GM21576 (cell line): ENCODE measurements around the gene KRTCAP3.

Experiments
- ATAC-seq: cut with Tn5 transposase; IDR thresholded peaks from one replicate; pipeline ENCODE4 v1.9.1; 2021; ENCODE audit warnings: mild to moderate bottlenecking, moderate library complexity; ENCODE audit not compliant: unreplicated experiment

The KRTCAP3 gene

GRCh38 chr2:27435628-27436027 lies 6.6 kb upstream of the KRTCAP3 start:
- no peak for ATAC-seq

DNA sequence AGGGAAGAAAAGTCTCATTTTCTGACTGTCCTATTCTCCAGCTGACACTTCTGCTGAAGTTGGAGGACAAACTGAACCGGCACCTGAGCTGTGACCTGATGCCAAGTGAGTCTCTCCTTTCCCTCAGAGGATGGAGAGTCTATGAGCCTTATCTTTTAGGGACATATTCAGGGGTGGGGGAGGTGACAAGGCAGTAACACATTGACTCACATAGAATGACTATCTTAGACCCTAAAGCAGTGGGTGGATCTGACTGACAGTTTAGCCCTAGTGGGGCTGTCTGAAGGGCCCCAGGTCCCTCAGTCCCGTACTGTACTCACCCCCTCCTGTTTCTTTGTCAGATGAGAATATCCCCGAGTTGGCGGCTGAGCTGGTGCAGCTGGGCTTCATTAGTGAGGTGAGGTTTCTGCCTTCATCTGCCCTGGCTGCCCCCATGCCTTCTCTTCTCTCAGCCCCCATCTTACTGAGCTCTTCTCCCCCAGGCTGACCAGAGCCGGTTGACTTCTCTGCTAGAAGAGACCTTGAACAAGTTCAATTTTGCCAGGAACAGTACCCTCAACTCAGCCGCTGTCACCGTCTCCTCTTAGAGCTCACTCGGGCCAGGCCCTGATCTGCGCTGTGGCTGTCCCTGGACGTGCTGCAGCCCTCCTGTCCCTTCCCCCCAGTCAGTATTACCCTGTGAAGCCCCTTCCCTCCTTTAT lies 805 bp upstream of the KRTCAP3 start:
- no peak for ATAC-seq

DNA sequence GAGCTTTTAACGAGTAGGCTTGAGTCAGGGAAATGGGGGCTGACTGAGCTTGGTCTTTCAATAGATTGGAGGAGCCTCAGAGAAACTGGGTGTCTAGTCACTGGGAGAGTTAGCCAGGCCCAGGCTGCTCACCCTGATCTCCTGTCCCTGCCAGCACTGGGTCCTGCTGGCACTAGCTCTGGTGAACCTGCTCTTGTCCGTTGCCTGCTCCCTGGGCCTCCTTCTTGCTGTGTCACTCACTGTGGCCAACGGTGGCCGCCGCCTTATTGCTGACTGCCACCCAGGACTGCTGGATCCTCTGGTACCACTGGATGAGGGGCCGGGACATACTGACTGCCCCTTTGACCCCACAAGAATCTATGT lies 720 bp downstream of the KRTCAP3 start:
- ATAC-seq = no peak

DNA sequence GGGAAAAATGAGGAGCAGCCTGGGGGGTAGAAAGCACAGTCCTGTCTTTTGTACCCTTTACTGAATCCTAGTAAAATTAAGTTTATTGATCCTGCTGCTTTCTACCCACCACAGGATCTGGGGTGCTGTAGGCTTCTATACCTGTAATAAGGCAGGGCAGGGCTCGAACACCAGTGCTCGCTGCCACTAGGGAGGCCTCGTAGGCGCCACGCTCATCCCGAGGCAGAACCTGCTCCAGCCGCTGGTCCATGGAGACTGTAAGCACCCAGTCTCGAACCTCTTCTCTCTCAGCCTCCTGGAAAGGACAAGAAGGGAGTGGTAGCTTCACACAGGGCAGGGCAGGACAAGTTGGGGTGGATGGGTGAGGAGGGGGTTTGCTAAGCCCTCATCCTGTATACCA lies 3.0 kb downstream of the KRTCAP3 start:
- no peak for ATAC-seq

- no peak for ATAC-seq
These were observed 3.4 kb downstream of the KRTCAP3 start for GRCh38 chr2:27445615-27446014.

- ATAC-seq = no peak
These were observed 3.9 kb downstream of the KRTCAP3 start for GRCh38 chr2:27446057-27446456.

GRCh38 chr2:27448381-27448780 lies 6.2 kb downstream of the KRTCAP3 start:
- no peak for ATAC-seq

DNA sequence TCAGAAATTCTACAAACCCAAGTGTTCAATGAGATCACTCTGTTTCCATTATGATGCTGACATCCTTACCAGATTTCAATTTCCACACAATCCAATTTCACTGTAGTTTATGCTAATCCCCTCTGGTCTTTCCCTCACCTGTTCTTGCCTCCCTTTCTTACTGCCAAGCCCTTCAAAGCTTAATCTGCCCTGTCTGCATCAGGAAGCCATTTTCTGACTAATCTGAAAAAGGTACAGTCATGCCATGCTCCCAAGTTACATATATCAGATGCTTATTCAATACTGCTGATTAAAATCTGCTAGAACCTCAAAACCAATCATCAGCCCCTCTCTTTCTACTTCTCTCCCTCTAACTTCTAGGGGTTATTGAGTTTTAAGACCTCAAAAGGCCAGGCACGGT lies 8.9 kb downstream of the KRTCAP3 start:
- ATAC-seq = no peak

DNA sequence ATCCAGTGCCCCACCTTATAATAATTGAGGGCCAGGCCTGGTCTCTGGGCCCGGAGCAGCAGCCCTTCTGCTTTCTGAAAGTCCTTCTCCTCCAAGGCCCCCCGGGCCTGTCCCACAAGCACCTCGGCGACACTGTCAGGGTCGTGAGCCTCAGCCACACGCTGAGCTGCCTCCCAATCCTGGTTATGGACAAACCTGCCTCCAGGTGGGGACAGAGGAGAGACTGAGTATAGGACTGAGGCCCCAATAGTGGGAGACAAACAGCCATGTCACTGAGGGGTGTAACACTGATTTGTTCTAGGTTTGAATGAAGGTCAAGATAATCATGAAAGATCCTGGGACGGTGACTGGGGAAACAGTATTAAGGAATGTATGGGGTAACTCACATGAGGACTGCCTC lies 11.8 kb downstream of the KRTCAP3 start:
- ATAC-seq = no peak

DNA sequence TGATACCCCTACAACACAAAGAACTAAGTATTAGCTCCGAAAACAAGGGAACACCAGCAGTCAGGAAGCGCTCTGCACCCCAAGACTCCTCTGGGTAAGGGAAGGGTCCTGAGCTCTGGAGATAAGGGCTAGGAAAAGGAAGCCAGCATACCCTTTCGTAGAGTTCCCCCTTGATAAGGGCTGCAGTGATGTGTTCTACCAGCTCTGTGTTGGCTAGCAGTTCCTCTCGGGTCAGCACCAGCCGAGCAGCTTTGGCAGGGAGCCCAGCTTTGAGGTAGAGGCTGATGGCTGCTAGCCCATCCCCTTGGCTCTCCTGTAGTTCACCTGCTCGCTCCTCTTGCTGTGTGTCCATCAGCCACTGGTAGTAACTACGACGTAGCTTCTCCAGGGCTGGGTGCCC lies 18.9 kb downstream of the KRTCAP3 start:
- no peak for ATAC-seq

- ATAC-seq = no peak
These were observed 22.3 kb downstream of the KRTCAP3 start for GRCh38 chr2:27464443-27464842.

- ATAC-seq = no peak
These were observed 29.8 kb downstream of the KRTCAP3 start for GRCh38 chr2:27471961-27472360.

DNA sequence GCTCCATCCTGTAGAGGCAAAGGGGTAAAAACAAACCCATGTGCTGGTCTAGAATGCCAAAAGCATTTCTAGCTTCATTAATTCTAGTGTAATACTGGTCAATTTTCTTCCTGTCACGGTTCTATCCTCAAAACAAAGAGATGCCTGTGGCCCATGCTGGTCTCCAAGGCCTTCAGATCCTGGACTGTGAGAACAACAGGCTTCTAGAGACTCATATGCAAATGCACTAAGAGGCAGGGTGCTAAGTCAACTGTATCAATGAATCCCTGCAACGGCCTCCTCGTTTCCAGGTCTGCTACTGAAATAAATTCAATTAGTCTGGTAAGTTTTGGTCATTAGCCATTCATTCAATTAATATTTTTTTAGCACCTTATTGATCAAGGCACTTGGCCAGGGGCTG lies 43.3 kb downstream of the KRTCAP3 start:
- no peak for ATAC-seq

GRCh38 chr2:27489118-27489497 lies 46.9 kb downstream of the KRTCAP3 start:
- no peak for ATAC-seq

DNA sequence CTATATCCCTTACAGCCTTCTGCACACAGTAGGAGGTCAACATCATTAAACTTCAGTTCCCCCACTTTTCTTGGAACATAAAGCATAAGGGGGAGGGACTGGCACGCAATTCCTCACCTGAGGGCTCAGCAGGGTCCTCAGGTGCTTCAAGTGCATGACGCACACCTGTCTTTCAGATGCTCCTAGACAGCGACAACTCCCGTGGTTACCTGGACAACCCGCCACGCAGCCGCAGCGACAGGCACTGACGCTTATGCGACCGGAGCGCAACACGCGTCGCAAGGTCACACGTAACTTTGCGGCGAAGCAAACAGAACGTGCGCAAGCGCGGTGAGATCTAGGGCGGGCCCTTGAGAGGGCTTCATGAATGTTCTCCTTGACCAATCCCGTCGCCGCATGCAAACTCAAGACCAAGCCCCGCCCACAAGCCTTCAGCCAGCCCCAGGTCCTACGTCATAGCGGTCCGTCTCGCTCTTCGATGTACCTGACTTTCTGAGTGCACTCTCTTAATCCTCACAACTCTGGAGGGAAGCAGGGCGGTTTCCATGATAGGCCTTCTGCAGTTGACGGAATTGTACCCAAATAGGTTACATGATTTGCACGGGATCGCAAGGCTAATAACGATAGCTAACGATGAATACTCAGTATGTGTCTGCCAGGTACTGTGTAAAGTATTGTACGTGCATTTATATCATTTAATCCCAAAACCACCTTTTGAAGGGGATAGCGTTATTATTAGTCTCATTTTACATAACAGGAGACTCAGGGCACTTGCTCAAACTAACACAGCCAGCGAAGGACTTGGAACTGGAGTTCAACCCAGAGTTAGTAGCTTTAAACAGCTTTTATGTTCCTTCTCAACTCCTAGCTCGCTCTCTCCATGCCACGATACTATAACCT lies 47.6 kb downstream of the KRTCAP3 start, which contains the start of gene IFT172:
Gene IFT172 (minus strand): TSS at position 246 of the 900 bp plus-strand sequence. CDS start 90 bp downstream, at position 156.
- peak; percentile 94 for ATAC-seq

DNA sequence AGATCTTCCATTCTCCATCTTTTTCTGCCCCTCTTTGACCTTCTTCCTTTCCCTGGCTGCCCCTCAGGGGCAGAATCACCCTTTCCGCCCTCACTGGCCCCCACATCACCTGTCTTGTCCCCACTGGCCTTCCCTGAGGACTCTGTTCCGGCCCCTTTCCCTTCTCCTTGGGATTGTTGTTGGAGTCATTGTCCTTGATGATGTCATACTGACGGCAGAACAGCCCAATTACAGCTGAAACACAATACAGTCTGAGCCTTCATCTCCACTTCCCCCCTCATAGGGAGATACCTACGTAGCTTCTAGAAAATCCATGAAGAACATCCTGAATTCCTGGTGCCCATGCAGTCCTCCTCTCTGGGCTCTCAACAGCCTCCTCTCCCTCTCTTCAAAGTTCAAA lies 50.4 kb downstream of the KRTCAP3 start:
- no peak for ATAC-seq

DNA sequence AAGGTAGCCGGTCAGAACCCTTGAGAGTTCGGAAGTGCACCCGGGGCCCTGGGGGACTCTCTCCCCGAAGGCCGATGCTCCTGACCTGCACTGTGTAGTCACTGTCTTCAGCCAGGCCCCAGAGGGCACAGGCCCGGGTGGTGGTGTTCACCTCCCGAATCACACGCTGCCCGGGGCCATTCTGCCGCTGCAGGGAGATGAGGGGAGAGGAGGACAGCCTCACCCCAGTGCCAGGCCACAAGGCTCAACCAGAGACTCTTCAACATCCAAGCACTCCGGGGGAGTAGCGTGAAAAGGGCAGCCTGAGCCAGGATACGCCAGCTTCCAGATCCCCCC lies 51.7 kb downstream of the KRTCAP3 start:
- ATAC-seq = no peak
